Trophoblast cell (in vitro differentiated cells and primary cell): ENCODE data around the gene FARP2.

Experiments used
- DNase-seq, 2 donors: peaks; one replicate each; pipeline ENCODE4 v3.0.0-alpha.2; 2016
- H2AFZ ChIP-seq: 2 replicates; pipeline ENCODE4 v1.6.1; 2013; ENCODE audit warnings: low read length, moderate library complexity, mild to moderate bottlenecking; ENCODE audit not compliant: insufficient read depth, poor library complexity
- H2AK5ac ChIP-seq: 2 replicates; pipeline ENCODE4 v1.6.1; 2013; ENCODE audit warnings: mild to moderate bottlenecking, low read length
- H2BK120ac ChIP-seq: 2 replicates; pipeline ENCODE4 v1.6.1; 2013; ENCODE audit warnings: low read length, mild to moderate bottlenecking, moderate library complexity; ENCODE audit not compliant: insufficient read depth, poor library complexity
- H2BK12ac ChIP-seq: 2 replicates; pipeline ENCODE4 v1.6.1; 2013; ENCODE audit warnings: mild to moderate bottlenecking, low read length, moderate library complexity
- H2BK5ac ChIP-seq: 2 replicates; pipeline ENCODE4 v1.6.1; 2013; ENCODE audit warnings: low read length, low read depth, moderate library complexity, mild to moderate bottlenecking; ENCODE audit not compliant: poor library complexity
- H3K14ac ChIP-seq: 2 replicates; pipeline ENCODE4 v1.6.1; 2013; ENCODE audit warnings: mild to moderate bottlenecking, low read length
- H3K18ac ChIP-seq: 2 replicates; pipeline ENCODE4 v1.6.1; 2013; ENCODE audit warnings: mild to moderate bottlenecking, low read length
- H3K23ac ChIP-seq: 2 replicates; pipeline ENCODE4 v1.6.1; 2013; ENCODE audit warnings: low read length
- H3K27ac ChIP-seq: 2 replicates; pipeline ENCODE4 v1.5.1; 2013; ENCODE audit warnings: low read depth, mild to moderate bottlenecking, inconsistent platforms, low read length, moderate library complexity
- H3K27me3 ChIP-seq: 2 replicates; pipeline ENCODE4 v1.6.1; 2013; ENCODE audit warnings: inconsistent platforms, mild to moderate bottlenecking, low read length, moderate library complexity; ENCODE audit not compliant: insufficient read depth
- H3K36me3 ChIP-seq, 2 experiments: 1 replicate in 1 of 2; 2 replicates in 1 of 2; pipeline ENCODE4 v1.6.1; 2013; ENCODE audit warnings: low read length in 2 of 2, mild to moderate bottlenecking in 2 of 2, moderate library complexity in 1 of 2; ENCODE audit not compliant: insufficient read depth in 2 of 2, control insufficient read depth in 1 of 2
- H3K4ac ChIP-seq: 2 replicates; pipeline ENCODE4 v1.6.1; 2013; ENCODE audit warnings: low read depth, mild to moderate bottlenecking, low read length, moderate library complexity
- H3K4me1 ChIP-seq, 2 experiments: 1 replicate in 1 of 2; 2 replicates in 1 of 2; pipeline ENCODE4 v1.6.1; 2013; ENCODE audit warnings: low read length in 2 of 2, mild to moderate bottlenecking in 2 of 2, moderate library complexity in 1 of 2; ENCODE audit not compliant: insufficient read depth in 2 of 2, control insufficient read depth in 1 of 2
- H3K4me2 ChIP-seq: 2 replicates; pipeline ENCODE4 v1.6.1; 2013; ENCODE audit warnings: inconsistent platforms, mild to moderate bottlenecking, low read length, moderate library complexity
- H3K4me3 ChIP-seq: 2 replicates; pipeline ENCODE4 v1.5.1; 2013; ENCODE audit warnings: mild to moderate bottlenecking, low read depth, low read length, inconsistent platforms
- H3K79me1 ChIP-seq: one replicate; pipeline ENCODE4 v1.6.1; 2013; ENCODE audit warnings: low read length
- H3K79me2 ChIP-seq: 2 replicates; pipeline ENCODE4 v1.6.1; 2013; ENCODE audit warnings: low read length, mild to moderate bottlenecking; ENCODE audit not compliant: control insufficient read depth, insufficient read depth, poor library complexity
- H3K9ac ChIP-seq: 2 replicates; pipeline ENCODE4 v1.6.1; 2013; ENCODE audit warnings: mild to moderate bottlenecking, low read length
- H3K9me3 ChIP-seq: 2 replicates; pipeline ENCODE4 v1.6.1; 2013; ENCODE audit warnings: low read depth, mild to moderate bottlenecking, control low read depth, inconsistent platforms, low read length; ENCODE audit not compliant: insufficient read depth
- H4K12ac ChIP-seq: 2 replicates; pipeline ENCODE4 v1.6.1; 2013; ENCODE audit warnings: low read depth, mild to moderate bottlenecking, low read length, moderate library complexity
- H4K8ac ChIP-seq: 2 replicates; pipeline ENCODE4 v1.6.1; 2013; ENCODE audit warnings: low read depth, mild to moderate bottlenecking, low read length, moderate library complexity
- H4K91ac ChIP-seq: one replicate; pipeline ENCODE4 v1.6.1; 2013; ENCODE audit warnings: low read depth, mild to moderate bottlenecking, low read length, moderate library complexity
- WGBS: extraction: QIAGEN DNeasy Blood & Tissue Kit; methylation state at CpG from one replicate; pipeline ENCODE4 v1.1.7; 2013; ENCODE audit warnings: missing lambda C conversion rate; ENCODE audit not compliant: insufficient read length, insufficient coverage; ENCODE audit errors: extremely low coverage; 5-methylcytosine and 5-hydroxymethylcytosine counted together

FARP2 gene

DNA sequence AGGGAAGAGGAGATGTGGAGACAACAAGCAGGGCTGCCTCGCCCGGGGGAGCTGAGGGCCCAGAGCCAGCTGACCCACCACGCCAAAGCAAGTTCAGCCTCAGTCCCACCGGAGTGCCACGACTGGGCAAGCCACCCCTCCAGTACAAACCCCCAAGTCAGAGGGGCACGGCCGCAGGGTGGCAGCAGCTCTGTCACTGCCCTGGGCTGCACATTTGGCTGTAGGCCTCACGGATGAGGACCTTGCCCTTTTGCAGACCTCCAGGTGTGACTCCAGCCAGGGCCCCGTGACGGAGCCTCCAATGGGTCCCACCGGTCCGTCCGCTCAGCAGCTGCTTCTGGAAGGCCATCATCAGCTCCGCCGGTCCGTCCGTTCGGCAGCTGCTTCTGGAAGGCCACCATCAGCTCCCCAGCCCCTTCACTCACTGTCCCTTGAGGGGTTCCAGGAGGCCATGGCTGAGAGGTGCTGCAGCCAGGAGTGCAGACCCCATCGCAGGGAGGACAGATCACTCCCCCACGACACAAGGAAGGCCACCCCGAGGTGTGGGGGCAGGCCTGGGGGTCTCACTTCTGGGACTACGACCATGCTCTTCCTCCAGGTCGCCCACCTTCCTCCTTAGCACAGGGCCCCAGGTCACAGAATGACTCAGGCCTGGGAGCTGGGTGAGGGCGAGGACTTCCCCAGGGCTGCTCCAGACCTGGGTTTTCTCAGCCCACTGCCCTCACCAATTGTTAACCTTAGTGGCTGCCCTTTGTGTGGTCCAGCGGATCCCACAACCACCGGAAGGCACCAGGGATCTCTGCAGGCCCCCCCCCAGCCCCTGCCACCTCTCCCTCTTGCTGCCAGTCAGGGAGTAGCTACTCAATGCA is 176.9 kb downstream of the FARP2 start:
- H3K4me2 ChIP-seq = no peak overlapping the region
- no peak for DNase-seq
- no peak overlapping the region for H3K4me3 ChIP-seq
- H2AFZ ChIP-seq = no peak overlapping the region
- H2BK120ac ChIP-seq = no peak overlapping the region
- no peaks in the 10 kb centered on the region for H3K36me3 ChIP-seq
- H3K27me3 ChIP-seq = peaks cover 2% of the 10 kb centered on the region
- H3K14ac ChIP-seq = no peak overlapping the region
- H4K8ac ChIP-seq = no peak overlapping the region
- H3K79me2 ChIP-seq = no peaks in the 10 kb centered on the region
- no peak overlapping the region for H3K9ac ChIP-seq
- peaks cover 3% of the 10 kb centered on the region for H3K9me3 ChIP-seq
- H2BK5ac ChIP-seq = no peak overlapping the region
- H3K4ac ChIP-seq = no peak overlapping the region
- WGBS = no CpG with 5 or more reads among the region's 26 CpGs
- no peak overlapping the region for H4K12ac ChIP-seq
- H3K18ac ChIP-seq = no peak overlapping the region
- no peak overlapping the region for H2AK5ac ChIP-seq
- no peak overlapping the region for H3K23ac ChIP-seq
- no peak overlapping the region for H2BK12ac ChIP-seq
- peaks cover 0 to 2% of the 10 kb centered on the region in 2 experiments for H3K4me1 ChIP-seq
- no peaks in the 10 kb centered on the region for H3K79me1 ChIP-seq
- no peak overlapping the region for H3K27ac ChIP-seq
- no peak overlapping the region for H4K91ac ChIP-seq

DNA sequence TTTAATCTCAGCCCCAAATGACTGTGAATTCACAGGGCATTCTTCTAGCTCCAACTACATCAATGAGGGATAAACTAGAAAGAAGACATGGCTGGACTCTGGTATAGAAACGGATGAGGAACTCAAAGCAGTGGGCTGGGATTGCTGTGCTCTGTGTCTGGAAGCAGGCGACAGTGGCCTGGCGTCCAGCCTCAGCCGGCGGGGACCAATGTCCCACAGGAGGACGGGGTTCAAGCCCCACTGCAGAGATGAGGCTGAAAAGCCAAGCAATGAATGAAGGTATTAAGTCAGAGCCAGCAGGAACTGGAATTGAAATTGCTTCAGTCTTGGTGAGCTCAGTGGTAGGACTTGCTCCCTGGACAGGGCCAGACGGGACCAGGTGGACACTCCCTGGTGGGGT is 178.2 kb downstream of the FARP2 start:
- Histone ChIP-seq H3K36me3 (no peaks in the 10 kb centered on the region), H3K27ac (no peak overlapping the region), H3K79me2 (no peaks in the 10 kb centered on the region), H3K4me1 (peaks cover 0 to 2% of the 10 kb centered on the region in 2 experiments), H2BK5ac (no peak overlapping the region), H3K18ac (no peak overlapping the region), H4K12ac (no peak overlapping the region), H3K14ac (no peak overlapping the region), H3K79me1 (no peaks in the 10 kb centered on the region), H3K4me3 (no peak overlapping the region), H2AFZ (no peak overlapping the region), H2BK120ac (no peak overlapping the region), H3K27me3 (peaks cover 2% of the 10 kb centered on the region), H2BK12ac (no peak overlapping the region), H3K23ac (no peak overlapping the region), H3K4ac (no peak overlapping the region), H4K8ac (no peak overlapping the region), H3K9me3 (peaks cover 4% of the 10 kb centered on the region), H4K91ac (no peak overlapping the region), H3K9ac (no peak overlapping the region), H3K4me2 (no peak overlapping the region), H2AK5ac (no peak overlapping the region)
- DNase-seq = no peak
- WGBS = no CpG with 5 or more reads among the region's 7 CpGs

DNA sequence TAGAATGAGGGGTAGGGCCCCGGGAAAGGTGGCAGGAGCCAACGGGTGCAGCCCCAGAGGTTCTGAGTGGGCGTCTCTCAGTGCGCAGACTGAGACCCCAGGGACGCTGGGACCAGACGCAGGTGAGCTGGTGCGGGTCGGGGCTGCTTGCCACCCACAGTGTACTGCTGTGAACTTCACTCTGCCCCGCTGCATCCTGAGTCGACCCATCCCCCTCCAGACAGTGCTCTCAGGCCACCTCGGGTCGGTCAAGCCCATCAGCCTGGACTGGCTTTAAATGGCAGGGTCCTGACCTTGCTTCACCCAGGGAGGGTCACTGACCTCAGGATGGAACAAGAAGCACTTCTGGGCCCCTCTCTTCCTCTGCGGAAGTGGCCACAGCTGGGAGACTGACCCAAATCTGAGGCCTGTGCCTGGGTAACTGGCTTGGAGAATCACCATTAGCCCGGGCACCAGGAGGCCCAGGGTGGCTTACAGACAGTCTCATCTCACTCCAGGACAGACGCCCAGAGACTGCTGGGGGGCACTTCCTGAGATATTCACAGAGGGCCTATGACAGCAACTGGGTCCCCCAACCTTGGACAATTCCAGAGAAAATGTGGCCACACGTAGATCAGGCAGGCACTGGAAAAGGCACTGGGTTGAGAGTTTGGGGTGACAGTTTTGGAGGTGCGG is 178.8 kb downstream of the FARP2 start:
- no peak overlapping the region for H4K12ac ChIP-seq
- DNase-seq = no peak
- no peaks in the 10 kb centered on the region for H3K36me3 ChIP-seq
- no peak overlapping the region for H3K14ac ChIP-seq
- no peak overlapping the region for H3K9ac ChIP-seq
- H3K27me3 ChIP-seq = peaks cover 2% of the 10 kb centered on the region
- H2AFZ ChIP-seq = no peak overlapping the region
- no peak overlapping the region for H3K4ac ChIP-seq
- H3K18ac ChIP-seq = no peak overlapping the region
- H2AK5ac ChIP-seq = no peak overlapping the region
- H3K79me2 ChIP-seq = no peaks in the 10 kb centered on the region
- H3K4me2 ChIP-seq = no peak overlapping the region
- peaks cover 4% of the 10 kb centered on the region for H3K9me3 ChIP-seq
- no peaks in the 10 kb centered on the region for H3K79me1 ChIP-seq
- H3K27ac ChIP-seq = no peak overlapping the region
- H2BK5ac ChIP-seq = no peak overlapping the region
- peaks cover 0 to 2% of the 10 kb centered on the region in 2 experiments for H3K4me1 ChIP-seq
- H3K4me3 ChIP-seq = no peak overlapping the region
- H2BK120ac ChIP-seq = no peak overlapping the region
- H3K23ac ChIP-seq = no peak overlapping the region
- no peak overlapping the region for H2BK12ac ChIP-seq
- H4K91ac ChIP-seq = no peak overlapping the region
- H4K8ac ChIP-seq = no peak overlapping the region
- WGBS = no CpG with 5 or more reads among the region's 17 CpGs

DNA sequence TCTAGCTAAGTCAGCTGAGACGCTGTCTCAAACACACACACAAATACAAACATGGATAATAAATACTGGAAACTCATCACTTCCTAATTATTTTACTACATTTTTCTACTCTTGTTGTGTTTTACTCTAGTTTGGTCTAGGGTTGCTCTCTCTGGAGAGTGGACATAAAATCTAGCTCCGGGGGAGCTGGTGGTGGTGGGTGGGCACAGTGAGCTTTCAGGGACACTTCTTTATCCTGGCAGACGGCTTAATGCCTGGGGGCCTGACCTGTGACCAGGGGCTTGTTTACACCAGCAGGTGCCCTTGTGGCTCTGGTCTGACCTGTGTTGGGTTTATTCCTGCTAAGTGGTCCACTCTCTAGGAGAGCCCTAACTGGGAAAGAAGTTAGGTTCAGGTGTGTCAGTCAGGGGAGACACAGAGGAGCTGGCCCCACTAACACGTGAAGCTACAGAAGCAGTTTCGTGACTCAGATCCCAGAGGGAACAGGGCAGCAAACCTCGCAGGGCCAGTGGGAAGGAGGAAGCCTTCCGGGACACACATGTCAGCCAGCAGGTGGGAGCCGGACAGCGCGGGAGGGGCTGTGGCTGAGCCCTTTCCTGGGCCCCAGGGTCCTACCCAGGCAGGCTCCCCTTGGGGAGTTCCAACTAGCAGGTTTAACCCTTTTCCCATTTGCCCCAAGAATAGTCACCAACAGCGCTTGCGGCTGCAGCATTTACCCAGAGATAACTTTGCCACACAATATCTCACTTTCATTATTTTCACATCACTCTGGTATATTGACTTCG is 180.0 kb downstream of the FARP2 start:
- no peak overlapping the region for H2BK12ac ChIP-seq
- H3K4me2 ChIP-seq = no peak overlapping the region
- WGBS = no CpG with 5 or more reads among the region's 13 CpGs
- no peak for DNase-seq
- H3K36me3 ChIP-seq = no peaks in the 10 kb centered on the region
- H3K4ac ChIP-seq = no peak overlapping the region
- H2AK5ac ChIP-seq = no peak overlapping the region
- H3K4me3 ChIP-seq = no peak overlapping the region
- no peak overlapping the region for H3K23ac ChIP-seq
- H3K9ac ChIP-seq = no peak overlapping the region
- no peak overlapping the region for H4K8ac ChIP-seq
- peaks cover 2% of the 10 kb centered on the region for H3K79me1 ChIP-seq
- no peak overlapping the region for H3K18ac ChIP-seq
- H4K91ac ChIP-seq = no peak overlapping the region
- no peak overlapping the region for H3K27ac ChIP-seq
- no peak overlapping the region for H4K12ac ChIP-seq
- no peak overlapping the region for H3K14ac ChIP-seq
- peaks cover 4% of the 10 kb centered on the region for H3K9me3 ChIP-seq
- no peak overlapping the region for H2BK5ac ChIP-seq
- no peak overlapping the region for H2AFZ ChIP-seq
- no peaks in the 10 kb centered on the region for H3K79me2 ChIP-seq
- peaks cover 2% of the 10 kb centered on the region for H3K27me3 ChIP-seq
- H2BK120ac ChIP-seq = no peak overlapping the region
- H3K4me1 ChIP-seq = peaks cover 7 to 9% of the 10 kb centered on the region in 2 experiments
